Measurements from ENCODE around the gene PRAMEF11.

Gene PRAMEF11

DNA sequence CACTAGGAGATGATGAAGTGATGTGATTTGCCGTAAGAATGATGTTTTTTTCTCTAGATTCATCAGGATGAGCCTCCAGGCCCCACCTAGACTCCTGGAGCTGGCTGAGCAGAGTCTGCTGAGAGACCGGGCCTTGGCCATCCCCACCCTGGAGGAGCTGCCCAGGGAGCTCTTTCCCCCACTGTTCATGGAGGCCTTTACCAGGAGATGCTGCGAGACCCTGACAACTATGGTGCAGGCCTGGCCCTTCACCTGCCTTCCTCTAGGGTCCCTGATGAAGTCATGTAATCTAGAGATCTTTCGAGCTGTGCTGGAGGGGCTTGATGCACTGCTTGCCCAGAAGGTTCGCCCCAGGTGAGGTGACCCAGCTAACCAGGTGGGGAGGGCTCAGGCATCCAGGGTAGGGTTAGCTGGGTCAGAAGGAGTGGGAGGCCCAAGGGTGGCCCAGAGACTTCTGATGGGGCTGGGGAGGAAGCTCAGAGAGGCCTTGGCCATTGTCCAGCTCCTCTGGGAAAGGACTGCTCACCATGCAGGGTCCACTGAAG, 56.3 kb downstream of the PRAMEF11 start:
- DNase-seq (ENCODE audit: low read depth in 1 of 2, low spot score in 1 of 2) = no peak
